GM12891 (cell line): Measurements from ENCODE around the gene PTPRD.

Experiments used
- POLR2A ChIP-seq: IDR thresholded peaks from 2 replicates; pipeline ENCODE4 v1.6.1; 2011; ENCODE audit warnings: low read depth, low read length, control low read depth
- POLR2AphosphoS5 ChIP-seq: IDR thresholded peaks from 2 replicates; pipeline ENCODE4 v1.6.1; 2011; ENCODE audit warnings: low read depth, low read length, control low read depth

- no peak for TF ChIP-seq POLR2AphosphoS5
- no peak for TF ChIP-seq POLR2A
These were observed 165.8 kb downstream of the PTPRD start for GRCh38 chr9:10447036-10447435.
